Endothelial cell (in vitro differentiated cells): ENCODE results near the gene PCP4L1. TPM values are rescaled to one million over a fixed set of nuclear protein-coding genes. Genes with fewer than 3 reads are reported as not detected.

Experiments
- DNase-seq: peaks from one replicate; pipeline ENCODE4 v3.0.0; 2021; ENCODE audit warnings: low spot score
- H3K27ac Mint-ChIP-seq: one replicate; pipeline ENCODE4 v1.8.0; 2021; ENCODE audit warnings: mixed read lengths, inconsistent platforms; ENCODE audit not compliant: unreplicated experiment
- H3K27me3 Mint-ChIP-seq: one replicate; pipeline ENCODE4 v1.8.0; 2021; ENCODE audit warnings: mild to moderate bottlenecking, moderate library complexity, mixed read lengths, inconsistent platforms; ENCODE audit not compliant: unreplicated experiment
- H3K36me3 Mint-ChIP-seq: one replicate; pipeline ENCODE4 v1.8.0; 2021; ENCODE audit warnings: mild to moderate bottlenecking, low read depth, mixed read lengths, inconsistent platforms; ENCODE audit not compliant: unreplicated experiment
- H3K4me1 Mint-ChIP-seq: one replicate; pipeline ENCODE4 v1.8.0; 2021; ENCODE audit warnings: mild to moderate bottlenecking, mixed read lengths, inconsistent platforms; ENCODE audit not compliant: unreplicated experiment
- H3K4me3 Mint-ChIP-seq: one replicate; pipeline ENCODE4 v1.8.0; 2021; ENCODE audit warnings: mild to moderate bottlenecking, mixed read lengths, inconsistent platforms; ENCODE audit not compliant: unreplicated experiment
- H3K9me3 Mint-ChIP-seq: one replicate; pipeline ENCODE4 v1.8.0; 2021; ENCODE audit warnings: mixed read lengths, inconsistent platforms; ENCODE audit not compliant: unreplicated experiment
- CTCF ChIP-seq: fragments of 200-600 bp; sonication (generic); IDR thresholded peaks from one replicate; pipeline ENCODE4 v1.5.0; 2021; ENCODE audit warnings: antibody characterized with exemption; ENCODE audit not compliant: unreplicated experiment
- total RNA-seq: library from RNA; stranded (reverse); fragmentation: NEBNext Ultra II Directional; extraction: Animal tissue kit (Norgen Biotek cat#: 25700); gene quantifications from one replicate; pipeline ENCODE4 v1.2.1, GENCODE V29; 2021; ENCODE audit not compliant: unreplicated experiment

Gene PCP4L1
- total RNA-seq, 1 donor from 2014 or later = not detected

GRCh38 chr1:161228032-161228431 is 30.5 kb upstream of the PCP4L1 start:
- H3K36me3 Mint-ChIP-seq = peaks cover 14% of the 10 kb centered on the region
- TF ChIP-seq CTCF = no peak
- H3K27me3 Mint-ChIP-seq = peaks cover 2% of the 10 kb centered on the region
- DNase-seq = no peak
- peaks cover 31% of the 10 kb centered on the region for H3K4me1 Mint-ChIP-seq
- H3K27ac Mint-ChIP-seq = peak overlapping the region; percentile 98
- H3K4me3 Mint-ChIP-seq = peak overlapping the region; percentile 77
- no peaks in the 10 kb centered on the region for H3K9me3 Mint-ChIP-seq

GRCh38 chr1:161229896-161230295 is 28.6 kb upstream of the PCP4L1 start:
- Mint-ChIP-seq H3K9me3 (no peaks in the 10 kb centered on the region), H3K27ac (no peak overlapping the region), H3K27me3 (no peaks in the 10 kb centered on the region), H3K4me3 (no peak overlapping the region), H3K36me3 (peaks cover 14% of the 10 kb centered on the region), H3K4me1 (peaks cover 31% of the 10 kb centered on the region)
- no peak for DNase-seq
- no peak for TF ChIP-seq CTCF

- Mint-ChIP-seq H3K27me3 (peaks cover 2% of the 10 kb centered on the region), H3K4me1 (peaks cover 31% of the 10 kb centered on the region), H3K4me3 (no peak overlapping the region), H3K36me3 (peaks cover 14% of the 10 kb centered on the region), H3K9me3 (no peaks in the 10 kb centered on the region), H3K27ac (no peak overlapping the region)
- DNase-seq = no peak
- no peak for TF ChIP-seq CTCF
These were observed 27.8 kb upstream of the PCP4L1 start for GRCh38 chr1:161230762-161231161.

- H3K27ac Mint-ChIP-seq = no peak overlapping the region
- H3K36me3 Mint-ChIP-seq = peaks cover 7% of the 10 kb centered on the region
- H3K4me1 Mint-ChIP-seq = peaks cover 9% of the 10 kb centered on the region
- no peak for TF ChIP-seq CTCF
- DNase-seq = no peak
- peaks cover 2% of the 10 kb centered on the region for H3K27me3 Mint-ChIP-seq
- no peaks in the 10 kb centered on the region for H3K9me3 Mint-ChIP-seq
- no peak overlapping the region for H3K4me3 Mint-ChIP-seq
These were observed 25.4 kb upstream of the PCP4L1 start for GRCh38 chr1:161233102-161233501.

GRCh38 chr1:161235957-161236775 is 22.4 kb upstream of the PCP4L1 start:
- peaks cover 2% of the 10 kb centered on the region for H3K27me3 Mint-ChIP-seq
- H3K4me1 Mint-ChIP-seq = no peaks in the 10 kb centered on the region
- no peaks in the 10 kb centered on the region for H3K9me3 Mint-ChIP-seq
- no peak overlapping the region for H3K4me3 Mint-ChIP-seq
- DNase-seq = no peak
- no peaks in the 10 kb centered on the region for H3K36me3 Mint-ChIP-seq
- no peak overlapping the region for H3K27ac Mint-ChIP-seq
- TF ChIP-seq CTCF = no peak
